Lung (tissue), 12 donors: ENCODE results near the gene LSM5. TPM values are rescaled to one million over a fixed set of nuclear protein-coding genes. Genes with fewer than 3 reads are reported as not detected.
"Not testable (repeated sequence)": the region's sequence is repeated elsewhere in the genome, so short reads cannot be mapped to it uniquely, and the experiment has no call there.

Experiments
- ATAC-seq: fragments of 200-7000 bp; cut with Tn5 transposase; one replicate; pipeline ENCODE4 v1.9.1; 2020; ENCODE audit warnings: moderate number of reproducible peaks; ENCODE audit not compliant: insufficient read depth, low FRiP score
- DNase-seq, 3 donors: peaks; one replicate each; pipeline ENCODE4 v3.0.0-alpha.2; 2013 to 2017
- H3K27ac ChIP-seq, 2 donors: one replicate each; pipeline ENCODE4 v1.5.1; 2013; ENCODE audit warnings: mild to moderate bottlenecking in 2 of 2, moderate library complexity in 2 of 2, control low read depth in 1 of 2, inconsistent platforms in 1 of 2, low read depth in 1 of 2, low read length in 1 of 2
- H3K27me3 ChIP-seq, 3 donors: one replicate each; pipeline ENCODE4 v1.5.1; 2013; ENCODE audit warnings: low read length in 2 of 3; ENCODE audit not compliant: control insufficient read depth in 3 of 3, insufficient read depth in 3 of 3
- H3K36me3 ChIP-seq, 4 donors: one replicate each; pipeline ENCODE4 v1.5.1; 2013; ENCODE audit warnings: low read length in 4 of 4, mild to moderate bottlenecking in 1 of 4, moderate library complexity in 1 of 4; ENCODE audit not compliant: control insufficient read depth in 4 of 4, insufficient read depth in 4 of 4
- H3K4me1 ChIP-seq, 5 donors: one replicate each; pipeline ENCODE4 v1.5.1; 2013; ENCODE audit warnings: low read length in 5 of 5, mild to moderate bottlenecking in 2 of 5, moderate library complexity in 1 of 5; ENCODE audit not compliant: control insufficient read depth in 5 of 5, insufficient read depth in 5 of 5
- H3K4me3 ChIP-seq: one replicate; pipeline ENCODE4 v1.5.1; 2013; ENCODE audit warnings: mild to moderate bottlenecking, control low read depth, moderate library complexity
- H3K9ac ChIP-seq, 2 donors: one replicate each; pipeline ENCODE4 v1.5.1; 2013; ENCODE audit warnings: low read length in 2 of 2, control low read depth in 1 of 2; ENCODE audit not compliant: insufficient read depth in 1 of 2
- H3K9me3 ChIP-seq, 4 donors: one replicate each; pipeline ENCODE4 v1.5.1; 2013; ENCODE audit warnings: low read length in 3 of 4, mild to moderate bottlenecking in 1 of 4, moderate library complexity in 1 of 4; ENCODE audit not compliant: control insufficient read depth in 4 of 4, insufficient read depth in 3 of 4
- CTCF ChIP-seq: IDR thresholded peaks from 2 replicates; pipeline ENCODE4 v1.5.1; 2012; ENCODE audit warnings: mild to moderate bottlenecking; ENCODE audit errors: control extremely low read depth, extremely low read depth
- WGBS, 2 donors: extraction: QIAGEN DNeasy Blood & Tissue Kit; methylation state at CpG; one replicate each; pipeline ENCODE4 v1.1.7; 2013; 5-methylcytosine and 5-hydroxymethylcytosine counted together
- polyA plus RNA-seq, 2 donors: library from polyadenylated mRNA; stranded (reverse); fragments of 200-250 nt; gene quantifications; one replicate each; pipeline ENCODE4 v1.2.1, GENCODE V29; 2013
- total RNA-seq, 2 donors: library from RNA; depleted of rRNA in 1 of 2; stranded (reverse); fragments of >200 nt in 1 of 2; gene quantifications; one replicate each; pipeline ENCODE4 v1.2.1, GENCODE V29; 2014 to 2021
- donor health status: control.
- donor health status: control.
- donor health status: Bipolar disorder and iron deficiency.
- donor health status: healthy.
- donor health status: DM: yes; HTN: yes; CAD: no.

LSM5 gene
- total and polyA plus RNA-seq, 4 donors, result 23.0 to 98.5 (median 37.8) TPM

DNA sequence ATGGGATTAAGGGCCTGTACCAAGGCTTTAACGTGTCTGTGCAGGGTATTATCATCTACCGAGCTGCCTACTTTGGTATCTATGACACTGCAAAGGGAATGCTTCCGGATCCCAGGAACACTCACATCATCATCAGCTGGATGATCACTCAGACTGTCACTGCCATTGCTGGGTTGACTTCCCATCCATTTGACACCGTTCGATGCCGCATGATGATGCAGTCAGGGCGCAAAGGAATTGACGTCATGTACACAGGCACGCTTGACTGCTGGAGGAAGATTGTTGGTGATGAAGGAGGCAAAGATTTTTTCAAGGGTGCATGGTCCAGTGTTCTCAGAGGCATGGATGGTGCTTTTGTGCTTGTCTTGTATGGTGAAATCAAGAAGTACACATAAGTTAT lies 18.2 kb downstream of the LSM5 start:
- H3K4me1 ChIP-seq, result peaks cover 0 to 1% (median 0%) of the 10 kb centered on the region in 5 donors
- no peak for ATAC-seq
- 84 to 86% methylated on average over 9 of the region's 9 CpGs for WGBS, 2 donors
- H3K36me3 ChIP-seq, result no peaks in the 10 kb centered on the region
- TF ChIP-seq CTCF, result no peak
- peaks cover 0 to 7% (median 0%) of the 10 kb centered on the region in 4 donors for H3K9me3 ChIP-seq
- no peak overlapping the region for H3K9ac ChIP-seq
- H3K4me3 ChIP-seq, result no peak overlapping the region
- H3K27ac ChIP-seq, result no peak overlapping the region
- DNase-seq, result no peak
- no peaks in the 10 kb centered on the region for H3K27me3 ChIP-seq

GRCh38 chr7:32470871-32471270 lies 19.3 kb downstream of the LSM5 start:
- 62 to 64% methylated on average over 5 of the region's 5 CpGs for WGBS, 2 donors
- no peak overlapping the region for H3K4me3 ChIP-seq
- H3K9me3 ChIP-seq, result peaks cover 0 to 7% (median 0%) of the 10 kb centered on the region in 4 donors
- no peaks in the 10 kb centered on the region for H3K27me3 ChIP-seq
- H3K4me1 ChIP-seq, result peaks cover 0 to 1% (median 0%) of the 10 kb centered on the region in 5 donors
- ATAC-seq, result no peak
- H3K9ac ChIP-seq, result no peak overlapping the region
- no peak for DNase-seq
- TF ChIP-seq CTCF, result no peak
- H3K36me3 ChIP-seq, result no peaks in the 10 kb centered on the region
- no peak overlapping the region for H3K27ac ChIP-seq

DNA sequence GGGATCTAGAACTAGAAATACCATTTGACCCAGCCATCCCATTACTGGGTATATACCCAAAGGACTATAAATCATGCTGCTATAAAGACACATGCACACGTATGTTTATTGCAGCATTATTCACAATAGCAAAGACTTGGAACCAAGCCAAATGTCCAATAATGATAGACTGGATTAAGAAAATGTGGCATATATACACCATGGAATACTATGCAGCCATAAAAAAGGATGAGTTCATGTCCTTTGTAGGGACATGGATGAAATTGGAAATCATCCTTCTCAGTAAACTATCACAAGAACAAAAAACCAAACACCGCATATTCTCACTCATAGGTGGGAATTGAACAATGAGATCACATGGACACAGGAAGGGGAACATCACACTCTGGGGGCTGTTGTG lies 20.2 kb downstream of the LSM5 start:
- H3K4me3 ChIP-seq, H3K4me1 ChIP-seq, H3K27me3 ChIP-seq, ATAC-seq, DNase-seq, H3K9me3 ChIP-seq, H3K9ac ChIP-seq, H3K36me3 ChIP-seq, H3K27ac ChIP-seq: not testable (repeated sequence)
- WGBS, 2 donors, result no CpG with 5 or more reads among the region's 2 CpGs

DNA sequence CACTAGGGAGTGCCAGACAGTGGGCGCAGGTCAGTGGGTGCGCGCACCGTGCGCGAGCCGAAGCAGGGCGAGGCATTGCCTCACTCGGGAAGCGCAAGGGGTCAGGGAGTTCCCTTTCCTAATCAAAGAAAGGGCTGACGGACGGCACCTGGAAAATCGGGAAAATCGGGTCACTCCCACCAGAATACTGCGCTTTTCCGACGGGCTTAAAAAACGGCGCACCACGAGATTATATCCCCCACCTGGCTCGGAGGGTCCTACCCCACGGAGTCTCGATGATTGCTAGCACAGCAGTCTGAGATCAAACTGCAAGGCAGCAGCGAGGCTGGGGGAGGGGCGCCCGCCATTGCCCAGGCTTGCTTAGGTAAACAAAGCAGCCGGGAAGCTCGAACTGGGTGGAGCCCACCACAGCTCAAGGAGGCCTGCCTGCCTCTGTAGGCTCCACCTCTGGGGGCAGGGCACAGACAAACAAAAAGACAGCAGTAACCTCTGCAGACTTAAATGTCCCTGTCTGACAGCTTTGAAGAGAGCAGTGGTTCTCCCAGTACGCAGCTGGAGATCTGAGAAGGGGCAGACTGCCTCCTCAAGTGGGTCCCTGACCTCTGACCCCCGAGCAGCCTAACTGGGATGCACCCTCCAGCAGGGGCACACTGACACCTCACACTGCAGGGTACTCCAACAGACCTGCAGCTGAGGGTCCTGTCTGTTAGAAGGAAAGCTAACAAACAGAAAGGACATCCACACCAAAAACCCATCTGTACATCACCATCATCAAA lies 25.4 kb downstream of the LSM5 start:
- WGBS, 2 donors, result 77 to 92% methylated on average over 12 to 24 of the region's 30 CpGs
- not testable (repeated sequence) for H3K4me1 ChIP-seq, H3K9me3 ChIP-seq, H3K27me3 ChIP-seq, H3K36me3 ChIP-seq, DNase-seq, H3K27ac ChIP-seq, ATAC-seq, H3K9ac ChIP-seq, H3K4me3 ChIP-seq
